H9 (cell line): Measurements from ENCODE around the gene CEACAM18. TPM values are rescaled to one million over a fixed set of nuclear protein-coding genes. Genes with fewer than 3 reads are reported as not detected.

Experiments used
- DNase-seq: peaks from one replicate; pipeline ENCODE4 v3.0.0-alpha.2; 2017
- H2AFZ ChIP-seq: one replicate; pipeline ENCODE4 v1.6.1; 2013; ENCODE audit warnings: mild to moderate bottlenecking, low read length, control low read depth, moderate library complexity
- H2AK5ac ChIP-seq: 2 replicates; pipeline ENCODE4 v1.6.1; 2013; ENCODE audit warnings: low read length, control low read depth, mixed read lengths; ENCODE audit not compliant: insufficient read length
- H2BK120ac ChIP-seq: one replicate; pipeline ENCODE4 v1.6.1; 2013; ENCODE audit warnings: low read depth, mild to moderate bottlenecking, low read length, control low read depth, inconsistent platforms; ENCODE audit not compliant: poor library complexity, severe bottlenecking
- H2BK12ac ChIP-seq: 2 replicates; pipeline ENCODE4 v1.6.1; 2013; ENCODE audit warnings: low read length, control low read depth, mixed read lengths, low read depth; ENCODE audit not compliant: insufficient read length
- H2BK15ac ChIP-seq: 2 replicates; pipeline ENCODE4 v1.6.1; 2013; ENCODE audit warnings: low read depth, low read length, control low read depth
- H2BK20ac ChIP-seq: one replicate; pipeline ENCODE4 v1.6.1; 2013; ENCODE audit warnings: low read depth, mild to moderate bottlenecking, low read length, control low read depth, inconsistent platforms; ENCODE audit not compliant: poor library complexity, severe bottlenecking
- H2BK5ac ChIP-seq: 2 replicates; pipeline ENCODE4 v1.6.1; 2013; ENCODE audit warnings: low read length, control low read depth, mixed read lengths; ENCODE audit not compliant: insufficient read length
- H3K14ac ChIP-seq: 2 replicates; pipeline ENCODE4 v1.6.1; 2013; ENCODE audit warnings: low read length, control low read depth; ENCODE audit not compliant: insufficient read depth
- H3K18ac ChIP-seq: 2 replicates; pipeline ENCODE4 v1.6.1; 2013; ENCODE audit warnings: low read depth, mild to moderate bottlenecking, mixed read lengths, low read length, control low read depth; ENCODE audit not compliant: insufficient read length
- H3K23ac ChIP-seq: 2 replicates; pipeline ENCODE4 v1.6.1; 2013; ENCODE audit warnings: low read length, control low read depth, mixed read lengths, low read depth; ENCODE audit not compliant: insufficient read length
- H3K23me2 ChIP-seq: 2 replicates; pipeline ENCODE4 v1.6.1; 2013; ENCODE audit warnings: low read depth, mild to moderate bottlenecking, mixed read lengths, low read length, control low read depth; ENCODE audit not compliant: insufficient read length, poor library complexity, severe bottlenecking
- H3K27ac ChIP-seq: 2 replicates; pipeline ENCODE4 v1.5.1; 2013; ENCODE audit warnings: low read length, control low read depth, mixed read lengths, low read depth; ENCODE audit not compliant: insufficient read length
- H3K27me3 ChIP-seq: 2 replicates; pipeline ENCODE4 v1.6.1; 2013; ENCODE audit warnings: low read length, control low read depth, inconsistent platforms; ENCODE audit not compliant: insufficient read depth
- H3K4ac ChIP-seq: 2 replicates; pipeline ENCODE4 v1.6.1; 2013; ENCODE audit warnings: low read depth, mild to moderate bottlenecking, control low read depth, inconsistent platforms, low read length, moderate library complexity
- H3K4me1 ChIP-seq: 2 replicates; pipeline ENCODE4 v1.6.1; 2013; ENCODE audit warnings: low read length, control low read depth, inconsistent platforms; ENCODE audit not compliant: insufficient read depth
- H3K4me2 ChIP-seq: 2 replicates; pipeline ENCODE4 v1.6.1; 2013; ENCODE audit warnings: low read length, control low read depth, mixed read lengths; ENCODE audit not compliant: insufficient read length, insufficient read depth
- H3K56ac ChIP-seq: 2 replicates; pipeline ENCODE4 v1.6.1; 2013; ENCODE audit warnings: low read depth, mild to moderate bottlenecking, mixed read lengths, low read length, control low read depth; ENCODE audit not compliant: insufficient read length
- H3K79me1 ChIP-seq: 2 replicates; pipeline ENCODE4 v1.6.1; 2013; ENCODE audit warnings: low read depth, mild to moderate bottlenecking, moderate library complexity, low read length, control low read depth, inconsistent platforms; ENCODE audit not compliant: insufficient read depth, poor library complexity, severe bottlenecking
- H3K79me2 ChIP-seq: 2 replicates; pipeline ENCODE4 v1.6.1; 2013; ENCODE audit warnings: low read length, control low read depth, inconsistent platforms; ENCODE audit not compliant: insufficient read depth
- H3K9ac ChIP-seq: 2 replicates; pipeline ENCODE4 v1.6.1; 2013; ENCODE audit warnings: low read length, control low read depth, mixed read lengths; ENCODE audit not compliant: insufficient read length; ENCODE audit errors: extremely low read depth
- H3K9me3 ChIP-seq: one replicate; pipeline ENCODE4 v1.6.1; 2013; ENCODE audit warnings: low read depth, low read length, inconsistent platforms; ENCODE audit not compliant: control insufficient read depth
- H3T11ph ChIP-seq: one replicate; pipeline ENCODE4 v1.6.1; 2013; ENCODE audit warnings: mild to moderate bottlenecking, low read length, control low read depth, inconsistent platforms
- H4K20me1 ChIP-seq: one replicate; pipeline ENCODE4 v1.6.1; 2013; ENCODE audit not compliant: control insufficient read depth, insufficient read length, insufficient read depth
- H4K5ac ChIP-seq: 2 replicates; pipeline ENCODE4 v1.6.1; 2013; ENCODE audit warnings: low read depth, mild to moderate bottlenecking, mixed read lengths, low read length, control low read depth; ENCODE audit not compliant: insufficient read length
- H4K8ac ChIP-seq: replicated peaks from 2 replicates; pipeline ENCODE4 v1.6.1; 2013; ENCODE audit warnings: low read length, control low read depth, mixed read lengths, low read depth; ENCODE audit not compliant: insufficient read length
- H4K91ac ChIP-seq: 2 replicates; pipeline ENCODE4 v1.6.1; 2013; ENCODE audit warnings: low read depth, mild to moderate bottlenecking, moderate library complexity, mixed read lengths, low read length, control low read depth; ENCODE audit not compliant: insufficient read length
- H3K27ac Mint-ChIP-seq, 3 experiments: 2 replicates in 2 of 3; 3 replicates in 1 of 3; pipeline ENCODE4 v1.8.0; 2020 to 2021; ENCODE audit warnings: mixed read lengths in 3 of 3, mild to moderate bottlenecking in 1 of 3, moderate library complexity in 1 of 3
- H3K27me3 Mint-ChIP-seq: 2 replicates; pipeline ENCODE4 v1.8.0; 2021; ENCODE audit warnings: low read depth, mild to moderate bottlenecking, moderate library complexity, mixed read lengths
- H3K36me3 Mint-ChIP-seq, 3 experiments: 2 replicates in 2 of 3; 3 replicates in 1 of 3; pipeline ENCODE4 v1.8.0; 2020 to 2021; ENCODE audit warnings: low read depth in 3 of 3, mixed read lengths in 3 of 3; ENCODE audit not compliant: insufficient read depth in 1 of 3
- H3K4me1 Mint-ChIP-seq, 2 experiments: 2 replicates each; pipeline ENCODE4 v1.8.0; 2020; ENCODE audit warnings: mixed read lengths in 2 of 2
- H3K4me3 Mint-ChIP-seq, 2 experiments: 2 replicates in 1 of 2; 3 replicates in 1 of 2; pipeline ENCODE4 v1.8.0; 2020 to 2021; ENCODE audit warnings: mild to moderate bottlenecking in 2 of 2, mixed read lengths in 2 of 2, moderate library complexity in 1 of 2
- H3K9me3 Mint-ChIP-seq, 2 experiments: 2 replicates in 1 of 2; 3 replicates in 1 of 2; pipeline ENCODE4 v1.8.0; 2020; ENCODE audit warnings: mild to moderate bottlenecking in 2 of 2, mixed read lengths in 2 of 2, moderate library complexity in 1 of 2
- WGBS: extraction: QIAGEN DNeasy Blood & Tissue Kit; methylation state at CpG from one replicate; pipeline ENCODE4 v1.1.7; 2013; ENCODE audit warnings: missing lambda C conversion rate, low lambda C conversion rate, mixed read lengths; ENCODE audit not compliant: insufficient read length; ENCODE audit errors: extremely low coverage; 5-methylcytosine and 5-hydroxymethylcytosine counted together
- total RNA-seq: library from RNA; stranded (reverse); gene quantifications from 2 replicates; pipeline ENCODE4 v1.2.1, GENCODE V29; 2021
- TF ChIP-seq, protein P1 (sequence below): fragments of 200-600 bp; sonication (generic); conservative IDR thresholded peaks from 3 replicates; pipeline ENCODE4 v1.8.0; 2021; ENCODE audit warnings: antibody characterized with exemption, mild to moderate bottlenecking

CEACAM18 gene
- total RNA-seq, 1 experiment from 2014 or later = not detected

- Histone ChIP-seq H4K5ac (no peak overlapping the region), H3K9me3 (no peaks in the 10 kb centered on the region), H3K79me2 (no peaks in the 10 kb centered on the region), H3K14ac (no peak overlapping the region), H2BK120ac (no peak overlapping the region), H3K23ac (no peak overlapping the region), H4K8ac (no peak overlapping the region), H3K4me2 (no peak overlapping the region), H4K20me1 (no peaks in the 10 kb centered on the region), H2AFZ (no peak overlapping the region), H3K23me2 (no peaks in the 10 kb centered on the region), H2AK5ac (no peak overlapping the region), H3T11ph (no peak overlapping the region), H4K91ac (no peak overlapping the region), H3K56ac (no peak overlapping the region), H2BK12ac (no peak overlapping the region), H2BK5ac (no peak overlapping the region), H3K79me1 (no peaks in the 10 kb centered on the region), H2BK15ac (no peak overlapping the region), H3K27ac (no peak overlapping the region), H3K4me1 (no peaks in the 10 kb centered on the region), H2BK20ac (no peak overlapping the region), H3K27me3 (no peaks in the 10 kb centered on the region), H3K18ac (no peak overlapping the region), H3K9ac (no peak overlapping the region), H3K4ac (no peak overlapping the region)
- peaks cover 0 to 3% of the 10 kb centered on the region in 2 experiments; a peak in 1 of 4 replicates for H3K4me1 Mint-ChIP-seq
- no peak for DNase-seq
- no peak overlapping the region for H3K27ac Mint-ChIP-seq
- no CpG with 5 or more reads among the region's 3 CpGs for WGBS
- H3K9me3 Mint-ChIP-seq = peaks cover 0 to 81% of the 10 kb centered on the region in 2 experiments; a peak in 2 of 5 replicates
- no peak overlapping the region for H3K4me3 Mint-ChIP-seq
- TF ChIP-seq, protein P1, sequence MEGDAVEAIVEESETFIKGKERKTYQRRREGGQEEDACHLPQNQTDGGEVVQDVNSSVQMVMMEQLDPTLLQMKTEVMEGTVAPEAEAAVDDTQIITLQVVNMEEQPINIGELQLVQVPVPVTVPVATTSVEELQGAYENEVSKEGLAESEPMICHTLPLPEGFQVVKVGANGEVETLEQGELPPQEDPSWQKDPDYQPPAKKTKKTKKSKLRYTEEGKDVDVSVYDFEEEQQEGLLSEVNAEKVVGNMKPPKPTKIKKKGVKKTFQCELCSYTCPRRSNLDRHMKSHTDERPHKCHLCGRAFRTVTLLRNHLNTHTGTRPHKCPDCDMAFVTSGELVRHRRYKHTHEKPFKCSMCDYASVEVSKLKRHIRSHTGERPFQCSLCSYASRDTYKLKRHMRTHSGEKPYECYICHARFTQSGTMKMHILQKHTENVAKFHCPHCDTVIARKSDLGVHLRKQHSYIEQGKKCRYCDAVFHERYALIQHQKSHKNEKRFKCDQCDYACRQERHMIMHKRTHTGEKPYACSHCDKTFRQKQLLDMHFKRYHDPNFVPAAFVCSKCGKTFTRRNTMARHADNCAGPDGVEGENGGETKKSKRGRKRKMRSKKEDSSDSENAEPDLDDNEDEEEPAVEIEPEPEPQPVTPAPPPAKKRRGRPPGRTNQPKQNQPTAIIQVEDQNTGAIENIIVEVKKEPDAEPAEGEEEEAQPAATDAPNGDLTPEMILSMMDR = no peak
- H3K27me3 Mint-ChIP-seq = peaks cover 69% of the 10 kb centered on the region
- H3K36me3 Mint-ChIP-seq = no peaks in the 10 kb centered on the region
These were observed 11.6 kb upstream of the CEACAM18 start for GRCh38 chr19:51466723-51467122.
